ENCODE measurements around the gene NELFCD.
"Not testable (repeated sequence)": the region's sequence is repeated elsewhere in the genome, so short reads cannot be mapped to it uniquely, and the experiment has no call there.

Gene NELFCD

GRCh38 chr20:58973866-58974265, 7.2 kb upstream of the NELFCD start:
- DNase-seq (ENCODE audit: low spot score), result no peak

DNA sequence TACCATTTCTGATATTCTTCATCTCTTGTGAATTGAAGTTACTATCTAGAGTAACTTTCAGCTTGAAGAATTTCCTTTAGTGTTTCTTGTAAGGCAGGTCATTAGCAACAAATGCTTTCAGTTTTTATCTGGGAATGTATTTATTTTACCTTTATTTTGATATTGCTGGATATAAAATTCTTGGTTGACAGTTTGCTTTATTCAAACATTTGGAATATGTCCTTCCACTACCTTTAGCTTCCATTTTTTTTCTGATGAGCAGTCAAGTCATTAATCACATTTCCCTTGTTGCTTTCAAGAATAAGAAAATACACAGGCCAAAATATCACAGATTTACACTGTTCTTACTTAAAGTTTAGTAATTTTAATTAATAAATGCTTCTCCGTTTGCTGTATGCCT, 5.7 kb upstream of the NELFCD start:
- DNase-seq (ENCODE audit: low spot score), result no peak

GRCh38 chr20:58976061-58976730, 4.9 kb upstream of the NELFCD start:
- DNase-seq (ENCODE audit: low spot score), result no peak

- no peak for DNase-seq (ENCODE audit: low spot score)
These were observed 2.5 kb upstream of the NELFCD start for GRCh38 chr20:58978351-58979190.

DNA sequence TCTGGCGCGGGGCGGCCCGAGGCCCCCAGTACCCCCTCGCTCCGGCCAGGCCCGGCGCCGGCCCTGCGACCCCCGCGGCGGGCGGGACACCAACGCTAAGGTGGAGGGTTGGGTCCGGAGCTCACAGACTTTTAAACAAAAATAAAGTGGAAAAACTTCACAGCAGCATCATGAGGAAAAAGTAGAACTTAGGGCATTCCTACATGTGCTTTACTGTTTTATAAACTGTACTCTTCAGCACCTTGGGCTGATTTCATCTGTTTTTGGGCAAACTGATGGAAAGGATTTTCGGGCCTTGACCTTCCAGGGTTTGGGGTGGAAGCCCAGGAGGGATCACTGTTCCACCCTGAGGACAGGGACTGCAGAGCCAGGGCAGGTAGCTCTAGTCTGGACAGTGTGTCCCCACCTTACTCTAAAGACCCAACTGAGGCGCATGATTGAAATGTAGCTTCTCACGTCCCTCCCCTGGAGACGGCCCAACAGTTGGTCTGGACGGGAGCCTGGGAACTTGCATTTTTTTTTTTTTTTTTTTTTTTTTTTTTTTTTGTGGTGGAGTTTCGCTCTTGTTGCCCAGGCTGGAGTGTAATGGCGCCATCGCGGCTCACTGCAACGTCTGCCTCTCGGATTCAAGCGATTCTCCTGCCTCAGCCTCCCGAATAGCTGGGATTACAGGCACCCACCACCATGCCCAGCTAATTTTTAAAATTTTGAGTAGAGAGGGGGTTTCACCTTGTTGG, 740 bp downstream of the NELFCD start:
- DNase-seq (ENCODE audit: low spot score), result no peak

- DNase-seq (ENCODE audit: low spot score), result no peak
These were observed 1.5 kb downstream of the NELFCD start for GRCh38 chr20:58982406-58983114.

DNA sequence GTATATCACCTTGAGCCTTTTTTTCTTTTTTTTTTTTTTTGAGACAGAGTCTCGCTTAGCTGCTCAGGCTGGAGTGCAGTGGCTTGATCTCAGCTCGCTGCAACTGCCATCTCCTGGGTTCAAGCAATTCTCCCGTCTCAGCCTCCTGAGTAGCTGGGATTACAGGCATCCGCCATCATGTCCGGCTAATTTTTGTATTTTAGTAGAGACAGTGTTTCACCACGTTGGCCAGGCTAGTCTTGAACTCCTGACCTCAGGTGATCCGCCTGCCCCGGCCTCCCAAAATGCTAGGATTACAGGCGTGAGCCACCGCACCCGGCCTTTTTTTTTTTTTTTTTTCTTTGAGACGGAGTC, 2.0 kb downstream of the NELFCD start:
- not testable (repeated sequence) for DNase-seq (ENCODE audit: low spot score)

GRCh38 chr20:58984691-58985090, 3.6 kb downstream of the NELFCD start:
- no peak for DNase-seq (ENCODE audit: low spot score)

GRCh38 chr20:58985656-58986055, 4.6 kb downstream of the NELFCD start:
- DNase-seq (ENCODE audit: low spot score), result no peak

DNA sequence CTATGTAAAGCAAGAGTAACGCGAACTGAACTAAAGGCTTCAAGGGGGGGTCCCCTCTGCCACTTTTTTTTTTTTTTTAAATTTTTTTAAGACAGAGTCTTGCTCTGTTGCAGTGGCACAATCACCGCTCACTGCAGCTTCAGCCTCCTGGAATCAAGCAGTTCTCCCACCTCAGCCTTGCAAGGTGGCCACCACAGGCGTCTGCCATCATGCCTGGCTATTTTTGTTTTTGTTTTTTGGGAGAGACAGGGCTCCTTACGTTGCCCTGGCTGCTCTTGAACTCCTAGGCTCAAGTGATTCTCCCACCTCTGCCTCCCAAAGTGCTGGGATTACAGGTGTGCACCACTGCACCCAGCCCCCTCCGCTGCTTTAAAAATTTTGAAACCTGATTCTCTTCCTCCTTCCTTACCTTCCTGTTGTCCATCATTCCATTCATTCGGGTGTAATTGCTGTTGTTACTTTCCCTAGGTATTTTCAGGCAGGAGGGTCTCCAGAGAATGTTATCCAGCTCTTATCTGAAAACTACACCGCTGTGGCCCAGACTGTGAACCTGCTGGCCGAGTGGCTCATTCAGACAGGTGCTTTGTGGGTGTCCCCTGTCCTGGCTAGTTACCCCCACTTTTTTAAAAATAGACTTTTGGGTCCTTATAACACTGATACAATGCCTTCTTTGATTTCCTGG, 5.4 kb downstream of the NELFCD start:
- no peak for DNase-seq (ENCODE audit: low spot score)

DNA sequence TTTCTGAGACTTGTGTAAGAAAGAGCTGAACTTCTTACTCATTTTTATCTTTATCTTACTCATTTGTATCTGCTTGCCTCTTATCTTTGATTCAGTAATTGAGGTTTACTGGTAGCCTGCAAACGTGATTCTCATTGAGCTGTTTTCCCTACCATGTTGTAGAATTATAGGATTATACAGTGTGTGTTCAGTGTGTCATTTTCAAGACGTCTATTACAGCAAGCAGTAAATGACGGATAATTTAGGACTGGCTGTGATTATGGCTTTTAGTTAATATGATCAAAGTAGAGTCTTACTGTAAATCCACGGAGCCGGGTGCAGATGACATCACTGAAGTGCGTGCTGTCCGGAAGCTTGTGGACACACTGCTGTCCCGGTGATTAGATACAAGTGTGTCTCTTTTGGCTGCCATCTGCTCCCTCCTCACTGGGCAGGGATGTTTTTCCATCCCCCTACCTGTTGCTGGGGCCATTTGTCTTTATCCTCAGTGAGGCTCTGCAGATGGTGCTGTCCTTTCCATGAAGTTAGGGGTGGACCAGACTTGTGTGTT, 6.0 kb downstream of the NELFCD start:
- DNase-seq (ENCODE audit: low spot score), result no peak

GRCh38 chr20:58987790-58988564, 6.9 kb downstream of the NELFCD start:
- DNase-seq (ENCODE audit: low spot score), result no peak

GRCh38 chr20:58988565-58988882, 7.5 kb downstream of the NELFCD start:
- DNase-seq (ENCODE audit: low spot score), result no peak

GRCh38 chr20:58989196-58989595, 8.1 kb downstream of the NELFCD start:
- no peak for DNase-seq (ENCODE audit: low spot score)

DNA sequence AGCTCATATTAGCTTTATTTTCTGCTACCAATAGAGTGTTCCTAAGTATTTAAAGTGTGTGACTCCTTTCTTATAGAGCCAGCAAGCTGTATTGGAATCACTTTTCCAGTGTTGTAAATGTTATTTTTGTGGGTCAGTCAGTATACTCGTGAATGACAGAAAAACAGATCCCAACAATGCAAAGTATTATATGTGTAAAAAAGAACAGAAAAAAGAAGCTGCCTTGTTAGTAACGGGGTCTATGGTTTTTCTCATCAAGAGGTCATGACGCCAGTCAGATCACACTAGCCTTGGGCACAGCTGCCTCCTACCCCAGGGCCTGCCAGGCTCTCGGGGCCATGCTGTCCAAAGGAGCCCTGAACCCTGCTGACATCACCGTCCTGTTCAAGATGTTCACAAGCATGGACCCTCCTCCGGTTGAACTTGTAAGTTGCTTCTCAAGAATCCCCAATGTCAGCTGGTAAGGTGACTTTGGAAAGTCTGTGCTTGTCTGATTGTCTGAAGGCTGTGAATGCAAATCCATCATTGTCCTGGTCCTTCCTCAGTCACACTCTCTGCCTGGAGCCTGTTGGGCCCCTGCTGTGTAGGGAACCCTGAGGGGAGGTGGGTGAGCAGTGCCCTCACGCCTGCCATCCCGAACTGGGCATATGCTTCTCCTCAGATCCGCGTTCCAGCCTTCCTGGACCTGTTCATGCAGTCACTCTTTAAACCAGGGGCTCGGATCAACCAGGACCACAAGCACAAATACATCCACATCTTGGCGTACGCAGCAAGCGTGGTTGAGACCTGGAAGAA, 9.8 kb downstream of the NELFCD start:
- DNase-seq (ENCODE audit: low spot score), result no peak

GRCh38 chr20:58991715-58992114, 10.7 kb downstream of the NELFCD start:
- DNase-seq (ENCODE audit: low spot score), result peak; percentile 74

- no peak for DNase-seq (ENCODE audit: low spot score)
These were observed 11.9 kb downstream of the NELFCD start for GRCh38 chr20:58992911-58993310.

- no peak for DNase-seq (ENCODE audit: low spot score)
These were observed 12.5 kb downstream of the NELFCD start for GRCh38 chr20:58993332-58994248.
